K562 (cell line): ENCODE measurements around the gene GPAT3. TPM values are rescaled to one million over a fixed set of nuclear protein-coding genes. Genes with fewer than 3 reads are reported as not detected.

Experiments used
- CEBPB ChIP-seq: fragments of 450-650 bp; IDR thresholded peaks from 2 replicates; pipeline ENCODE4 v1.6.1; 2016; ENCODE audit warnings: missing genetic modification characterization, missing compliant biosample characterization
- L3MBTL2 ChIP-seq: fragments of 450-650 bp; IDR thresholded peaks from 2 replicates; pipeline ENCODE4 v1.6.1; 2016; ENCODE audit warnings: mild to moderate bottlenecking, moderate library complexity
- NFXL1 ChIP-seq: fragments of 450-650 bp; formaldehyde crosslinking; IDR thresholded peaks from 2 replicates; pipeline ENCODE4 v1.4.0; 2021; ENCODE audit warnings: mild to moderate bottlenecking
- PHB2 ChIP-seq: fragments of 450-650 bp; IDR thresholded peaks from 2 replicates; pipeline ENCODE4 v1.6.1; 2017; ENCODE audit warnings: low read depth
- SRF ChIP-seq, 2 experiments: fragments of 250-450, 450-650 bp in 1 of 2; sonication (Bioruptor Pico) in 1 of 2; sonication (generic) in 1 of 2; formaldehyde crosslinking; IDR thresholded peaks; 2 replicates each; pipeline versions ENCODE4 v1.5.0 to v1.5.1; 2020 to 2022; ENCODE audit warnings: mild to moderate bottlenecking in 1 of 2, missing genetic modification reagents in 1 of 2
- polyA plus RNA-seq, 8 experiments: library from polyadenylated mRNA; depleted of rRNA in 4 of 8; stranded (reverse) in 5 of 8; unstranded in 3 of 8; fragments of >200 nt; fragmentation: Nextera tagmentation in 2 of 8; fragmentation: Illumina TruSeq in 1 of 8; extraction: Ambion mirVana in 2 of 8; extraction: Trizol in 1 of 8; gene quantifications; 2 replicates each; pipeline versions ENCODE4 v1.2.1 to v1.2.3, GENCODE V29; 2011 to 2014; ENCODE audit warnings: inconsistent platforms in 1 of 8, missing spikeins in 1 of 8
- total RNA-seq, 7 experiments: library from RNA; depleted of rRNA in 6 of 7; stranded (reverse); fragments of >200 nt in 6 of 7; fragmentation: Illumina TruSeq in 2 of 7; extraction: Trizol in 2 of 7; gene quantifications; 2 replicates each; pipeline versions ENCODE4 v1.2.1 to v1.2.3, GENCODE V29; 2011 to 2021; ENCODE audit warnings: low replicate concordance in 1 of 7
- TF ChIP-seq, protein P1 (sequence below): fragments of 450-650 bp; IDR thresholded peaks from 2 replicates; pipeline ENCODE4 v1.6.1; 2016; ENCODE audit warnings: mild to moderate bottlenecking, moderate library complexity
- TF ChIP-seq, protein P2 (sequence below): fragments of 250-450 bp; sonication (Bioruptor Pico); IDR thresholded peaks from 2 replicates; pipeline ENCODE4 v1.8.0; 2021; ENCODE audit warnings: moderate library complexity, mild to moderate bottlenecking, inconsistent platforms
- TF ChIP-seq, protein P3 (sequence below), 2 experiments: IDR thresholded peaks in 1 of 2; conservative IDR thresholded peaks in 1 of 2; 2 replicates each; pipeline ENCODE4 v1.6.1; 2016; ENCODE audit warnings: low read depth in 2 of 2, mild to moderate bottlenecking in 1 of 2, missing compliant biosample characterization in 1 of 2, missing genetic modification characterization in 1 of 2, moderate library complexity in 1 of 2
- TF ChIP-seq, protein P4 (sequence below): fragments of 250-450 bp; sonication (Bioruptor Pico); IDR thresholded peaks from 2 replicates; pipeline ENCODE4 v1.4.0; 2020; ENCODE audit warnings: borderline replicate concordance

GPAT3 gene
- total and polyA plus RNA-seq, 9 of the 15 experiments (the other 6 are each of a cell fraction or from before 2014, with no cell fraction given): 4.1 to 16.1 (median 13.1) TPM

DNA sequence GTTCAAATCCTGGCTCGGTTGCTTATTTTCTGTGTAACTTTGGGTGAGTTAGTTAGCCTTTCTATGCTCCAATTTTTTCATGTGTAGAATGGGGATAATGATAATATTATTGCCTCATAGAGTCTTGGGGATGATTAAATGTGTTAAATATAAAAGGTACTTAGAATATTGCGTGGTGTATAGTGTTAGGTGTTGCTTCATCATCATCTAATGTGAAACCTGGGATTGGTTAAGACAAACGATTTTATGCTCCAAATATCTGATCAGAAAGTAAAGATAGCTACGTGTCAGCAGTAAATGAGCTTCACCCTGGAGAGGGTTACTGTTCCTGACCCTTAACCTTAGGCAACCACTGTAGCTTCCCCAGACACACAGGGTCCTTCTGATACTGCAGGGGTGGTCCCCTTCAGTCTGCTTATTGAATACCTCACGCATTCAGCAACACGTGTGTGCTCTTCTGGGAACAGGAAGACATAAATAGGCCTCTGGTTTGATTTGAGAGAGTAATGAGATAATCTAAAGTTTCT is 50.1 kb downstream of the GPAT3 start (continued):
- TF ChIP-seq, protein P1, sequence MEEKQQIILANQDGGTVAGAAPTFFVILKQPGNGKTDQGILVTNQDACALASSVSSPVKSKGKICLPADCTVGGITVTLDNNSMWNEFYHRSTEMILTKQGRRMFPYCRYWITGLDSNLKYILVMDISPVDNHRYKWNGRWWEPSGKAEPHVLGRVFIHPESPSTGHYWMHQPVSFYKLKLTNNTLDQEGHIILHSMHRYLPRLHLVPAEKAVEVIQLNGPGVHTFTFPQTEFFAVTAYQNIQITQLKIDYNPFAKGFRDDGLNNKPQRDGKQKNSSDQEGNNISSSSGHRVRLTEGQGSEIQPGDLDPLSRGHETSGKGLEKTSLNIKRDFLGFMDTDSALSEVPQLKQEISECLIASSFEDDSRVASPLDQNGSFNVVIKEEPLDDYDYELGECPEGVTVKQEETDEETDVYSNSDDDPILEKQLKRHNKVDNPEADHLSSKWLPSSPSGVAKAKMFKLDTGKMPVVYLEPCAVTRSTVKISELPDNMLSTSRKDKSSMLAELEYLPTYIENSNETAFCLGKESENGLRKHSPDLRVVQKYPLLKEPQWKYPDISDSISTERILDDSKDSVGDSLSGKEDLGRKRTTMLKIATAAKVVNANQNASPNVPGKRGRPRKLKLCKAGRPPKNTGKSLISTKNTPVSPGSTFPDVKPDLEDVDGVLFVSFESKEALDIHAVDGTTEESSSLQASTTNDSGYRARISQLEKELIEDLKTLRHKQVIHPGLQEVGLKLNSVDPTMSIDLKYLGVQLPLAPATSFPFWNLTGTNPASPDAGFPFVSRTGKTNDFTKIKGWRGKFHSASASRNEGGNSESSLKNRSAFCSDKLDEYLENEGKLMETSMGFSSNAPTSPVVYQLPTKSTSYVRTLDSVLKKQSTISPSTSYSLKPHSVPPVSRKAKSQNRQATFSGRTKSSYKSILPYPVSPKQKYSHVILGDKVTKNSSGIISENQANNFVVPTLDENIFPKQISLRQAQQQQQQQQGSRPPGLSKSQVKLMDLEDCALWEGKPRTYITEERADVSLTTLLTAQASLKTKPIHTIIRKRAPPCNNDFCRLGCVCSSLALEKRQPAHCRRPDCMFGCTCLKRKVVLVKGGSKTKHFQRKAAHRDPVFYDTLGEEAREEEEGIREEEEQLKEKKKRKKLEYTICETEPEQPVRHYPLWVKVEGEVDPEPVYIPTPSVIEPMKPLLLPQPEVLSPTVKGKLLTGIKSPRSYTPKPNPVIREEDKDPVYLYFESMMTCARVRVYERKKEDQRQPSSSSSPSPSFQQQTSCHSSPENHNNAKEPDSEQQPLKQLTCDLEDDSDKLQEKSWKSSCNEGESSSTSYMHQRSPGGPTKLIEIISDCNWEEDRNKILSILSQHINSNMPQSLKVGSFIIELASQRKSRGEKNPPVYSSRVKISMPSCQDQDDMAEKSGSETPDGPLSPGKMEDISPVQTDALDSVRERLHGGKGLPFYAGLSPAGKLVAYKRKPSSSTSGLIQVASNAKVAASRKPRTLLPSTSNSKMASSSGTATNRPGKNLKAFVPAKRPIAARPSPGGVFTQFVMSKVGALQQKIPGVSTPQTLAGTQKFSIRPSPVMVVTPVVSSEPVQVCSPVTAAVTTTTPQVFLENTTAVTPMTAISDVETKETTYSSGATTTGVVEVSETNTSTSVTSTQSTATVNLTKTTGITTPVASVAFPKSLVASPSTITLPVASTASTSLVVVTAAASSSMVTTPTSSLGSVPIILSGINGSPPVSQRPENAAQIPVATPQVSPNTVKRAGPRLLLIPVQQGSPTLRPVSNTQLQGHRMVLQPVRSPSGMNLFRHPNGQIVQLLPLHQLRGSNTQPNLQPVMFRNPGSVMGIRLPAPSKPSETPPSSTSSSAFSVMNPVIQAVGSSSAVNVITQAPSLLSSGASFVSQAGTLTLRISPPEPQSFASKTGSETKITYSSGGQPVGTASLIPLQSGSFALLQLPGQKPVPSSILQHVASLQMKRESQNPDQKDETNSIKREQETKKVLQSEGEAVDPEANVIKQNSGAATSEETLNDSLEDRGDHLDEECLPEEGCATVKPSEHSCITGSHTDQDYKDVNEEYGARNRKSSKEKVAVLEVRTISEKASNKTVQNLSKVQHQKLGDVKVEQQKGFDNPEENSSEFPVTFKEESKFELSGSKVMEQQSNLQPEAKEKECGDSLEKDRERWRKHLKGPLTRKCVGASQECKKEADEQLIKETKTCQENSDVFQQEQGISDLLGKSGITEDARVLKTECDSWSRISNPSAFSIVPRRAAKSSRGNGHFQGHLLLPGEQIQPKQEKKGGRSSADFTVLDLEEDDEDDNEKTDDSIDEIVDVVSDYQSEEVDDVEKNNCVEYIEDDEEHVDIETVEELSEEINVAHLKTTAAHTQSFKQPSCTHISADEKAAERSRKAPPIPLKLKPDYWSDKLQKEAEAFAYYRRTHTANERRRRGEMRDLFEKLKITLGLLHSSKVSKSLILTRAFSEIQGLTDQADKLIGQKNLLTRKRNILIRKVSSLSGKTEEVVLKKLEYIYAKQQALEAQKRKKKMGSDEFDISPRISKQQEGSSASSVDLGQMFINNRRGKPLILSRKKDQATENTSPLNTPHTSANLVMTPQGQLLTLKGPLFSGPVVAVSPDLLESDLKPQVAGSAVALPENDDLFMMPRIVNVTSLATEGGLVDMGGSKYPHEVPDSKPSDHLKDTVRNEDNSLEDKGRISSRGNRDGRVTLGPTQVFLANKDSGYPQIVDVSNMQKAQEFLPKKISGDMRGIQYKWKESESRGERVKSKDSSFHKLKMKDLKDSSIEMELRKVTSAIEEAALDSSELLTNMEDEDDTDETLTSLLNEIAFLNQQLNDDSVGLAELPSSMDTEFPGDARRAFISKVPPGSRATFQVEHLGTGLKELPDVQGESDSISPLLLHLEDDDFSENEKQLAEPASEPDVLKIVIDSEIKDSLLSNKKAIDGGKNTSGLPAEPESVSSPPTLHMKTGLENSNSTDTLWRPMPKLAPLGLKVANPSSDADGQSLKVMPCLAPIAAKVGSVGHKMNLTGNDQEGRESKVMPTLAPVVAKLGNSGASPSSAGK: 0 out of 2 replicates have a peak, but pooled peaks have one; percentile 8
- TF ChIP-seq L3MBTL2 (peak; percentile 53), SRF (CRISPR knock-in tag; IDR thresholded peaks at IDR 0.05) (no peak), CEBPB (tag) (peak; percentile 71; the same call in 1 of the 2 replicates), PHB2 (no peak), NFXL1 (no peak)
- TF ChIP-seq, protein P2, sequence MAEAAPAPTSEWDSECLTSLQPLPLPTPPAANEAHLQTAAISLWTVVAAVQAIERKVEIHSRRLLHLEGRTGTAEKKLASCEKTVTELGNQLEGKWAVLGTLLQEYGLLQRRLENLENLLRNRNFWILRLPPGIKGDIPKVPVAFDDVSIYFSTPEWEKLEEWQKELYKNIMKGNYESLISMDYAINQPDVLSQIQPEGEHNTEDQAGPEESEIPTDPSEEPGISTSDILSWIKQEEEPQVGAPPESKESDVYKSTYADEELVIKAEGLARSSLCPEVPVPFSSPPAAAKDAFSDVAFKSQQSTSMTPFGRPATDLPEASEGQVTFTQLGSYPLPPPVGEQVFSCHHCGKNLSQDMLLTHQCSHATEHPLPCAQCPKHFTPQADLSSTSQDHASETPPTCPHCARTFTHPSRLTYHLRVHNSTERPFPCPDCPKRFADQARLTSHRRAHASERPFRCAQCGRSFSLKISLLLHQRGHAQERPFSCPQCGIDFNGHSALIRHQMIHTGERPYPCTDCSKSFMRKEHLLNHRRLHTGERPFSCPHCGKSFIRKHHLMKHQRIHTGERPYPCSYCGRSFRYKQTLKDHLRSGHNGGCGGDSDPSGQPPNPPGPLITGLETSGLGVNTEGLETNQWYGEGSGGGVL: no peak
- TF ChIP-seq, protein P3, sequence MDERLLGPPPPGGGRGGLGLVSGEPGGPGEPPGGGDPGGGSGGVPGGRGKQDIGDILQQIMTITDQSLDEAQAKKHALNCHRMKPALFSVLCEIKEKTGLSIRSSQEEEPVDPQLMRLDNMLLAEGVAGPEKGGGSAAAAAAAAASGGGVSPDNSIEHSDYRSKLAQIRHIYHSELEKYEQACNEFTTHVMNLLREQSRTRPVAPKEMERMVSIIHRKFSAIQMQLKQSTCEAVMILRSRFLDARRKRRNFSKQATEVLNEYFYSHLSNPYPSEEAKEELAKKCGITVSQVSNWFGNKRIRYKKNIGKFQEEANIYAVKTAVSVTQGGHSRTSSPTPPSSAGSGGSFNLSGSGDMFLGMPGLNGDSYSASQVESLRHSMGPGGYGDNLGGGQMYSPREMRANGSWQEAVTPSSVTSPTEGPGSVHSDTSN (CRISPR knock-in tag; IDR thresholded peaks at IDR 0.05; ENCODE audit: low read depth): no peak
- TF ChIP-seq, protein P3 (tag; conservative IDR thresholded peaks at IDR 0.05; ENCODE audit: low read depth): no peak
- TF ChIP-seq, protein P4, sequence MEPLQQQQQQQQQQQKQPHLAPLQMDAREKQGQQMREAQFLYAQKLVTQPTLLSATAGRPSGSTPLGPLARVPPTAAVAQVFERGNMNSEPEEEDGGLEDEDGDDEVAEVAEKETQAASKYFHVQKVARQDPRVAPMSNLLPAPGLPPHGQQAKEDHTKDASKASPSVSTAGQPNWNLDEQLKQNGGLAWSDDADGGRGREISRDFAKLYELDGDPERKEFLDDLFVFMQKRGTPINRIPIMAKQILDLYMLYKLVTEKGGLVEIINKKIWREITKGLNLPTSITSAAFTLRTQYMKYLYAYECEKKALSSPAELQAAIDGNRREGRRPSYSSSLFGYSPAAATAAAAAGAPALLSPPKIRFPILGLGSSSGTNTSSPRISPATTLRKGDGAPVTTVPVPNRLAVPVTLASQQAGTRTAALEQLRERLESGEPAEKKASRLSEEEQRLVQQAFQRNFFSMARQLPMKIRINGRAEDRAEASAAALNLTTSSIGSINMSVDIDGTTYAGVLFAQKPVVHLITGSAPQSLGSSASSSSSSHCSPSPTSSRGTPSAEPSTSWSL (CRISPR knock-in tag): no peak
